RPMI8226 (cell line): ENCODE results near the gene MAPK8.
"Not testable (repeated sequence)": the region's sequence is repeated elsewhere in the genome, so short reads cannot be mapped to it uniquely, and the experiment has no call there.

ENCODE experiments used
- DNase-seq: peaks from one replicate; pipeline ENCODE4 v3.0.0-alpha.2; 2015

Gene MAPK8

DNA sequence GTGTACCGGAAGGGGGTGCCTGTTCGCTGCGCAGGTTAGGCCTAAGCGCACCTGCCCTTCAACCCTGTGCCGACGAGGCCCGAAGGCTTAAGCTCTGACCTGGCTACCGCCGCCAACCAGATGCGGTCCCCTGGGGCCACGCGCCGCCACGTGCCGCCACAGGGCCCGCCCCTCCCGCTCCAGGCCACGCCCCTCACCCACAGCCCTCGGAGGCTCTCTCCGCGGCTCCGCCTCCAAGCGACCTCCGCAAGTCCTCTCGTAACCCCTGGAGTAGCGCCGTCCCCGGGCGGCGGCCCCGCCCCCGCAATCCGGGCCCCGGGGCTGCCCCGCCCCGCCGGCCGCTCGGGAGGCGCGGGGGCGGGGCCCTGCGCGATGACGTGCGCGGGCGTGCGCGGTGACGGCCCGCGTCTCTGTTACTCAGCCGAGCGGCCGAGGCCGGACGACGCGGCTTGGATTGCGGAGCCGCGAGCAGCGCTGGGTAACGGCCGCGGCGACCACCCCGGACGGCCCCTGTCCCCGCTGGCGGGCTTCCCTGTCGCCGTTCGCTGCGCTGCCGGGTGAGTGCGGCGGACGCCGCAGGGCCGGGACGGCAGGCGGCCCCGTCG lies at the start of gene MAPK8:
Gene MAPK8 (plus strand): TSS at position 413 of the 605 bp plus-strand sequence. CDS start 94,984 bp downstream, outside the sequence.
- DNase-seq = peak; percentile 93

DNA sequence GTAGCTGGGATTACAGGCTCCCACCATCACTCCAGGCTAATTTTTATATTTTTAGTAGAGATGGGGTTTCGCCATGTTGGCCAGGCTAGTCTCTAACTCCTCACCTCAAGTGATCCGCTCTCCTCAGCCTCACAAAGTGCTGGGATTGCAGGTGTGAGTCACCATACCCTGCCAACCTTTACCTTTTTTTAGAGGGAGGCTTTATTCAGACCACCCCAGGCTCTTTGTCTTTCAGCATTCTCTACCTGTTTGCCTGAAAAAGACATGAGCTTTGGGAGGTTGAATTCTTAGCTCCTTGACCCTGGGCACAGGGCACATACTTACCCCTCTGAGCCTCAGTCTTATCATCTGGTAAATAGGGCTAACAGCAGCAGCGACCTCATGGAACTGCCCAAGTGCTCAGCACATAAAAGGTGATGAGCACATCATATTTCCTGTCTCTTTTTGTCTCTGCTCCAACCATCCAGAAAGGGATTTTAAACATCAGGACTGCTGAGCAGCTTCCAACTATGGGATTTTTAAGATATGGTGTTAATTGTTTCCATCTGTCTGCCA lies 49.0 kb upstream of the MAPK8 start:
- DNase-seq = no peak

DNA sequence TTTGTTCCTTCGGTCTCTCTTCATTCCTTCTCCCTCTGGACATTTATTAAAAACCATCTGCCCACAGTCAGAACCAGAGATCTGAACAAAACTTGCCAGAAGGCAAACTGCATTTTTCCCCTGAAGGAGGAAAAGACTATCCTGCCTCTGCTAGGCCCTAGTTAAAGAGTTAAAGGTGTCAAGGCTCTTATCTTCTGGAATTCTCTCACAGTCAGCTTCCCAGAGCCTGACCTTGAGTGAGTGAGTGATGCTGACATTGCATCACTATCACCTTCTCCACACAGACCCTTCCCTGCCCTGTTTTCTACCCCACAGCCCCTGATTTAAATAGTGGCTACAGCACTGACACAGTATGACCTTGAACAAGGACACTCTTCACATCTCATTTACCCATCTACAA lies 48.4 kb upstream of the MAPK8 start:
- no peak for DNase-seq

GRCh38 chr10:48266528-48266927 lies 39.9 kb upstream of the MAPK8 start:
- DNase-seq = no peak

GRCh38 chr10:48271047-48271730 lies 35.3 kb upstream of the MAPK8 start:
- DNase-seq = no peak

DNA sequence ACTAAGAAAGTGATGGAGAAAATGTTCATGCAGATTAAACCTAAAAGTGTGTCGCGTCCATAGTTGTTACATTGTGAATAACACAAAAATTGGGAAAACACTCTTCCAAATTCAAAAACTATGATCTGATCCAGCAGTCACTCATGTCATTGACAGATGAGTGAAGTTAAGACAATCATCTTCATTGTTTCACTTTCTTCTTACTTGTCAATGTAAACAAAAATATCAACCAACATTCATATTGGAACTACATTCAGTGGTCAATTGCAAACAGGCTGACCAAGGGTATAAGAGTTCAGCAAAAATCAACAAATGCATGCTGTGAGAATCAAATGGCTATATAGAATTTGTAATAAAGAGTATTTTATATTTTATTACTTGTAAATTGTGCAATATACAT lies 33.8 kb upstream of the MAPK8 start:
- no peak for DNase-seq

DNA sequence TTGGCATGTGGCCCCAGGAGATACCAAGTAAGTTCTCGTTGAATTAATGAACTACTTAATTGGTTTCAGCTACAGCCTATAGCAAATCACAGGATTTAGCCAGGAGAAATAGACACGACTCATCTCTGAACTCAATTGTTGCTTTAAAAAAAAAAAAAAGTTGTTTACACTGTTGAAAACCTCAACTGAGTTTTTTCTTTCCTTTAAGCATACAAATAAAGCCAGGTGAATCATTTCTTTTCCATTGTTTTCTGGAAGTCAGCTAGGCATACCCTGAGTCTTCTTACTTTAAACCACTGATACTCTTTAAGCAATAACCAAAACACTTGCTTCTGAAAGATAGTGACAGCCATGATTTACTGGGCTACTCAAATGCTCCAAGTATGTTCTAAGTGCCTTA lies 32.7 kb upstream of the MAPK8 start:
- no peak for DNase-seq

- DNase-seq = no peak
These were observed 31.8 kb upstream of the MAPK8 start, which contains the start of gene FRMPD2 for GRCh38 chr10:48274636-48275035. Gene FRMPD2, minus strand, starts transcription at chr10:48274696. Its CDS starts 129 bp downstream, at chr10:48274567.

- DNase-seq = no peak
These were observed 29.4 kb upstream of the MAPK8 start for GRCh38 chr10:48277093-48277492.

GRCh38 chr10:48279081-48279751 lies 27.3 kb upstream of the MAPK8 start:
- DNase-seq = no peak

- DNase-seq = not testable (repeated sequence)
These were observed 24.8 kb upstream of the MAPK8 start for GRCh38 chr10:48281697-48282096.

DNA sequence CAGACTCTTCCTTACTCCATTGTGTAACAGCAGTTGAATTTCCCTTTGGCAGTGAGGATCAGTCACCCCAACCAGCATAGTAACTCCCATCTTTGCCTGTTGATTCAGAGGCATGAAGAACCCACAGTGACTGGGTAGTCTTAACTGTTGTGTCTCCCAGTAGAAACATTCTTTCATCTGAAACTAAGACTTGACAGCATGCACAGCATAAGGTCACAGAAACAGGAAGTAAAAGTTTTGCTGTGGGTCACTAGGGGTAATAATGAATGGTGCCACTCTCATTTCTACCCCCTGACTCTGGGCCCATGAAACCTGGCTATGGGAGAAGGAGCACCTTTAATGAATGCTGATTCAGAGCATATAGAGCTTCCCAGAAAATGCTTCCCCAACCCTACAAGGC lies 23.6 kb upstream of the MAPK8 start:
- DNase-seq = peak; percentile 21

GRCh38 chr10:48284002-48284546 lies 22.4 kb upstream of the MAPK8 start:
- DNase-seq = no peak

DNA sequence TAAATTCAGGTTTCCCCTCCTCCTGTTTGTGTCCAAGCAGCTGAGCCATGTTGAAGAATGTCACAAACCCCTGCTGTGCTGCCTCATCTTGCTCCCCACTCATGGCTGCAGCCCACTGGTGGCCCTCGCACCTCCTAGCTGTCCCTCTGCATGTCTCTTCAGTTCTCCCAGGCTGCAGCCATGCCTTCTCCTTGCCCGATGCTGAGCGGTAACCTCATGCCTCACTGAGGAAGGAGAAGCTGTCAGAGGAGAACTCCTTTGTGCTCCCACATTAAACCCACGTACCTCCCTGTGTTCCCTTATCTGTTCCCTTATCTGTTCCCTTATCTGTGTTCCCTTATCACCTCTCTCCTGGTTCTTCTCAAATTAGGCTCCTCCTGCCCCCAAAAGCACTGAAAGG lies 21.7 kb upstream of the MAPK8 start:
- no peak for DNase-seq

GRCh38 chr10:48285710-48286109 lies 20.8 kb upstream of the MAPK8 start:
- DNase-seq = no peak

DNA sequence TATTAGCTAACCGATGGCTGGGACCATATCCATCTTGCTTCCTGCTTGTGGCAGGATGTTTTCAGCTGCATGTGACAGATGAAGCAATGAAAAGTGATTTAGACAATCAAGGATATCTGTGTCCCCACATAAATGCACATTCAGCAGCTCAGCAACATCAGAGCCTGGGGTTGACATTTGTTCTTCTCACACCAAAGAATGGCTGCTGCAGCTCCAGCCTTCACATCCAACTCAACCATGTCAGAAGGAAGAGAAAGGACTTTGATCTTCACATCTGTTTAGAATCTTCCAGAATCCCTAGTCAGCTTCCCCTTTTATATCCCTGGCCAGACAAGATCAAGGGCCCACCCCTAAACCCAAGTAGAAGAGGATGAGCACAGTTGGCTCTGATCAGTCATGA lies 20.1 kb upstream of the MAPK8 start:
- no peak for DNase-seq

DNA sequence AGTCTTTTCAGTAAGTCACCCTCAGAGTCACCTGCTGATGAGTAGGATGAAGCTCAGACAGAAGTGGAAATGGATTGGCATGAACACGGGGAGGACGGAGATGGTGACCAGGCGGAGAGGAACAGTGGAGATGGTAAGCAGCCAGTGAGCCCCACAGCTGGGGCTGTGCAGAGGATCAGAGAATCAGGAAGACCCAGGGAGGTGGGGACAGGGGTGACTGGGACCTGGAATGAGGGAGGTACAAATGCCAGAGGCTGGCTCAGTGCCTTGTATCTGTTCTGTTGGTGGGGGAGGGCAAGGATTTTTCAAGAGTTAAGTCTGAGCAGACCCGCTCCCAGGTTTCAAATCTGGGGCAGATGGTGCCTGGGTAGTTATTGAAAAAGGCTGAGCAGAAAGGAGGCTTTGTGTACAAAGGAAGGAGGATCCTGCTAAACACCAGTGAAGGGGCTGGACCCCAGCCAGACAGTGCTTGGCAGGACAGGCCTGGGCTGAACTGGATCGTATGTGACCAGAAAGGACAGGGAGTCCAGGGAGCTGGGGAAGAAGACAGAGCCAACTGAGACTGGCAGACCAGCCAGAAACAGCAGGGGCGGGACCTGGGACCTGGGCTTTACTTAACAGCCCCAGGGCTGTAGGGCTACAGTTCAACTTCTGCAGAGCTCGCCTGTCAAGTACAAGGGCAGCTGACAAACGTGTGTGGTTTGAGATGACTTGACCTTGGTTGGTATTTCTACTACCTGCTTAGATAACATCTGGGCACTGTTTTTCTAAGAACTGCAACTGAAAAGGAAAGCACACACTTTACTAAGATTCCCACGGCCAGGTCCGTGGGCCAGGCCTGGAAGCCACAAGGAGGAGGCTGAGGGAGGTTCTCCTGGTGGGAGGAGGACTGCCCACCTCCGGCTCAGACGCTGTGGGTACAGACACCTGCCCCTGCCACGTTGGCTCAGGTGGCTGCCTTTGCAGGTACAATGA lies 18.8 kb upstream of the MAPK8 start:
- peak; percentile 29 for DNase-seq

DNA sequence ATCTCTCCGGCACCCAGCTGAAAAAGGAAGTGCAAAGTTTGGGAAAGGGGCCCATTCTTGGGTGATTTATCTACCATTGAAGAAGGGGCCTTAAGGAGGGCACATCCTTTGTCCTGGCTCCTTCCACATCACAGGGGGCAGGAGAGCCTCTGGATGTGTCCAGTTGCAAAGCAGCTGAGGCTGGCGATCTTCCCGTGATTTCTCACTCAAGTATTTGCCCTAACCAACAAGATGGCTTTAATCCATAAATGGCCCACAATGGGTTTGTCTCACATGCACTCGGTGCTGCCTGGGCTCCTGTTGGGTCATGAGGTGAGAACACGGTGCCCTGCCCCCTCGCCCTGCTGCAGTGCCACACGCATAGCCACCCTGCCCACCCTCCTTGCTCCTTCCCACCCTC lies 17.8 kb upstream of the MAPK8 start:
- DNase-seq = no peak

- DNase-seq = peak; percentile 54
These were observed 16.8 kb upstream of the MAPK8 start for GRCh38 chr10:48289501-48290238.

GRCh38 chr10:48290286-48290685 lies 16.2 kb upstream of the MAPK8 start:
- DNase-seq = no peak

DNA sequence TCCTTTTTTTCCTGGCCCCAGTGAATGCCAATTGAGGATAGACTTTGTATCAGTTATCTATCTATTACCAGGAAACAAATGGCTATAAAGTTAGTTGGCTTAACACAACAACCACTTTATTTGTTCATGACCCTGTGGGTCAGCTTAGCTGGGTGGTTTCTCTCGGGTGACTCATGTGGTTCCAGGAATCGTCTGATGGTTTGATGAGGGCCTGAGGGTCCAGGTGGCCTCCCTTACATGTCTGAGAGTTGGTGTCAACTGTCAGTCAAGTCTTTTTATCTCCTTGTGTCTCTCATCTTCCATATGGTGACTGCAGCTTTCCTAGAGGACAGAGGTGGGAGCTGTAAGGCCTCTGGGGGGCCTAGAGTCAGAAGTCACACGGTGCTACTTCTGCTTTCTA lies 15.3 kb upstream of the MAPK8 start:
- no peak for DNase-seq

DNA sequence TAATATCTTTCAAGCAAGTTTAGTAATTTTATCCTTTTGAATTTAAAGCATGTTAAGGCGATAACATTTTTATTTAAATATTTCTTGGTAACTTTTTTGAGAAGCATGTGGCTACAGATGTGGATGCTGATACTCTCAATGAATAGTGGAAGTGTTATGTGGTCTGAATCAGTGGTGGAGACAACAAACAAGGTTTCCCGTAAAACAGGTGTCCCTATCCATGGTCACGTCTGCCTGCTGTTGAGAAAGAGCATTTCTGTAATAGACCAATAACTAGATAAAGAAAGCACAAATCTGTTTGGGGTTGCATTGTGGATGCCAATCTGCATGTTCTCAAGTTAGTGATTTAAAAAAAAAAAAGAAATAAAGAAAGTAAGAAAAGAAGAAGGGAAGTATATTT lies 13.9 kb upstream of the MAPK8 start:
- DNase-seq = no peak
